ENCODE results near the gene PIMREG.

- TF ChIP-seq GATA2 (IDR thresholded peaks at IDR 0.05; ENCODE audit: low read depth, low read length): no peak
- no peak for TF ChIP-seq GATA3 (IDR thresholded peaks at IDR 0.05; ENCODE audit: low read depth, low read length)
Measured at GRCh38 chr17:6435968-6436367, 8.3 kb upstream of the PIMREG start.
